ENCODE data around the gene TRAF5.

TRAF5 gene, protein sequence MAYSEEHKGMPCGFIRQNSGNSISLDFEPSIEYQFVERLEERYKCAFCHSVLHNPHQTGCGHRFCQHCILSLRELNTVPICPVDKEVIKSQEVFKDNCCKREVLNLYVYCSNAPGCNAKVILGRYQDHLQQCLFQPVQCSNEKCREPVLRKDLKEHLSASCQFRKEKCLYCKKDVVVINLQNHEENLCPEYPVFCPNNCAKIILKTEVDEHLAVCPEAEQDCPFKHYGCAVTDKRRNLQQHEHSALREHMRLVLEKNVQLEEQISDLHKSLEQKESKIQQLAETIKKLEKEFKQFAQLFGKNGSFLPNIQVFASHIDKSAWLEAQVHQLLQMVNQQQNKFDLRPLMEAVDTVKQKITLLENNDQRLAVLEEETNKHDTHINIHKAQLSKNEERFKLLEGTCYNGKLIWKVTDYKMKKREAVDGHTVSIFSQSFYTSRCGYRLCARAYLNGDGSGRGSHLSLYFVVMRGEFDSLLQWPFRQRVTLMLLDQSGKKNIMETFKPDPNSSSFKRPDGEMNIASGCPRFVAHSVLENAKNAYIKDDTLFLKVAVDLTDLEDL

DNA sequence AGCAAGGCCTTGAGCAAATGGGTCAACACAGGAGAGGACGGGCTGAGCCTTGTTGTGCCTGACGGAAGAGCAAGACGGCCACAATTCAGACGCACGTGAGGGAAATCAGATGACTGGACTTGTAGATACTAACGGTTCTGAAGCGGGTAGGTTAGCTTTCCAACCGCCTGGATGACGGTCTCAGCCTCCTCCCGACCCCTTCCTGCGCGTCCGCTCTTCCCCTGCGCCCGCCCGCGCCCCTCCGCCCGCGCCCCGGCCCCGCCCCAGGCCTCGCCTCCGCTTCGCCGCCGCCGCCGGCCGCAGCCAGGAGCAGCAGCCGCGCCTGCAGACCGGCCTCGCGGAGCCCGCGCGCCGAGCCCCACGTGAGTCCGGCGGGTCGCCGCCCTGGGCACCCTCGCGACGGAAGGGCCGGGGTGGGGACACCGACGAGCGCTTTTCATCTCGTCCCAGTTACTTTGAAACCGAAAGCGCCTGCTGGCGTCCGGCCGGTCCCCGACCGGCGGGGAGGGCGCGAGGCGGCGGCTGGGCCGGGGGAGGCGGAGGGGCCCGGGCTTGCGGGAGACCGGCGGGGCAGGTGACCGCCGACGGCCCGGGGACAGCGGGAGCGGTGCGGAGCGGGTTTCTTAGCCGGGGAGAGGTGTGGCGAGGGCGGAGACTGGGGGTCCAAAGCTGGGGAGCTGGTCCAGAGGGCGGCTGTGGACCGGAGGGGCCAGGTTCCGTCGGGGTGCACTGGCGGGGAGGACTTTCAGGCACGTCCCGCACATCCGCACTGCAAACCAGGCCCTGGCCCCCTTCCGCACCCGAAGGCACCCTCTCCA is at the start of gene TRAF5:
TSS of gene TRAF5 (plus strand) at position 306 of the 818 bp plus-strand sequence. CDS start 26,407 bp downstream, outside the sequence.
- peak; percentile 36 for ATAC-seq
- Mint-ChIP-seq H3K4me1 (peaks cover 92% of the 10 kb centered on the region), H3K4me3 (peak within 1 kb of the TSS; percentile 91 to 92), H3K9me3 (no peaks in the 10 kb centered on the region), H3K27me3 (no peaks in the 10 kb centered on the region), H3K27ac (peak within 1 kb of the TSS; percentile 96 to 97)
- peak; percentile 55 to 56 for DNase-seq

DNA sequence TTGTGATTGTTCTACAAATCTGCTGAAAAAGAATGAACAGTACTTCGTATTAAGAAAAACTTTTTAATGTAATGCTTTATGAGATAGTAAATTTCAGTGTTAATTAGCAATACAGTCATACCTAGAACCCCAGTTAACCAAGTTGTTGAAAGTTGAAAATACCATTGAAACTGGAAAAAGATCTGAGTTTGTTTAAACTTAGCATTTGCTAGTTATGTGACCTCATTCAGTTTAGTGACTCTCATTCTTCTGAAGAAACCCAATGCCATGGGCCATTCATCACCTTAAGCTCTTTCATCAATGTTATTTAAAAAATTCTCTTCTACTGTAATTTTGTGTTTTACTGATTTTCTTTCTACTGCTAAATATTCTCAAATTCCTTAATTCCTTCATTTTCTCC is 47.3 kb upstream of the TRAF5 start:
- no peak overlapping the region for H3K27ac Mint-ChIP-seq

DNA sequence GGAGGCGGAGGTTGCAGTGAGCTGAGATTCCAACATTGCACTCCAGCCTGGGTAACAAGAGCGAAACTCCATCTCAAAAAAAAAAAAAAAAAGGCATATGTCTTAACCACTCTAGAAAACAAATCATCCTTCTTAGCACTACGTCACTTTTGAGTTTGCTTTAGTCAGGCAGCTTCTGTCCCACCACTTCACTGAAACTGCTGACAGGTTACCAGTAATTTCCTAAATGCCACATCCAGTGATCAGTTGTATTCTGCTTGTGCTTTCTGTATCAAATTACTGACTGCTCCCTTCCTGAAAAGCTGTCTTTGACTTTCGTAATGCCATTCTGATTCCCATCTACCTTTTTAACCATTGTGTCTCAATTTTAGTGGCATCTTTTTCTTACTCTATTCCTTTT is 45.7 kb upstream of the TRAF5 start:
- Mint-ChIP-seq H3K4me3 (no peak overlapping the region), H3K4me1 (no peaks in the 10 kb centered on the region), H3K27me3 (no peaks in the 10 kb centered on the region), H3K27ac (no peak overlapping the region), H3K9me3 (no peaks in the 10 kb centered on the region)
- DNase-seq (no peak), ATAC-seq (peak; percentile 73)

More for the DNA sequence above, 47.3 kb upstream of the TRAF5 start:
- DNase-seq (no peak), ATAC-seq (no peak)
- H3K9me3 Mint-ChIP-seq, result no peaks in the 10 kb centered on the region
- H3K4me3 Mint-ChIP-seq, result no peak overlapping the region
- no peaks in the 10 kb centered on the region for H3K4me1 Mint-ChIP-seq
- no peaks in the 10 kb centered on the region for H3K27me3 Mint-ChIP-seq

DNA sequence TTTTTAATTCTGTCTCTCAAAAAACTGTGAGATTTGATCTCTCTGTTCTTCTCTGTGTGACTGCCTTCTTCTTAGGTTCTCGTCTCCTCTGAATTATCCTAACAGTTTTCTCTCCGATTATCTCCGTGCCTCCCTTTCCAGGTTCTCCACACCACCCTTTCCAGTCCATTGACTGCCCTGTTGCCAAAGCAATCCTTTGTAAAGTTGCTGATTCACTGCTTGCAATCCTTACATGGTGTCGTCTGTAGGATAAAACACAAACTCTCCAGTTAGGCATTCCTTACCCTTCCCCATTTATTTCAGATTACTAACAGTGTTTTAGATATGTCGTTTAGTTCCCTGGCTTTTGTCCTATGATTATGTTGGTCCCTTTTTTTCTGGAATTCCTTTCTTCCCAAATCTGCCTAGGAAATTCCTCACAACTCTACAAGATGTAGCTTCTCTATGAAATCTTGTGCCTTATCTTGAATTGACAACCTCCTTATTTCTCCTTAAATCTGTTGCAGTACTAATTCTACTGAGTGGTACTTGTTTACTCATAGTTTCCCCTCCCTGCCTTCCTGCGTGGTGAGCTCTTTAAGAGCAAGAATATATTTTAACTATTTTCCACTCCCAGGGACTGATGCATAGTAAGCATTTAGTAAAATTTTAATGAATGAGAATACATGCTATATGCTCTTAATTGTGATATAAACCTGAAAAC is 45.2 kb upstream of the TRAF5 start:
- H3K27ac Mint-ChIP-seq, result no peak overlapping the region
- no peaks in the 10 kb centered on the region for H3K9me3 Mint-ChIP-seq
- no peak for DNase-seq
- no peaks in the 10 kb centered on the region for H3K27me3 Mint-ChIP-seq
- peak; percentile 49 for ATAC-seq
- no peak overlapping the region for H3K4me3 Mint-ChIP-seq
- no peaks in the 10 kb centered on the region for H3K4me1 Mint-ChIP-seq

DNA sequence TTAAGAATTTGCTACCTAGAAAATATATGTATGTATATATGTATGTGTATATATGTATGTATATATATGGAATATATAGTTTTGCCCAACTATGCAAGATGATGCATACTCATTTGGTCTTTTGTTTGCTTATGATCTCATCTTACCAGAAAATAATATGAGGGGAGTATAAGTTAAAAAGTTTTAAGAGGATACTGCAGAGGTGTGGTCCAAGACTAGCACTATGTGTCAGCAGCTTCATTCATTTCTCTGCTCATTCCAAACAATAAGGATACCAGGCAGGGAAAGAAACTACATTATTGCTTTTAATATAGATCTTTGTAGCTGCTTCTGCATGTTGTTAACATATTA is 44.6 kb upstream of the TRAF5 start:
- H3K4me1 Mint-ChIP-seq, result no peaks in the 10 kb centered on the region
- H3K27me3 Mint-ChIP-seq, result no peaks in the 10 kb centered on the region
- H3K4me3 Mint-ChIP-seq, result no peak overlapping the region
- no peak overlapping the region for H3K27ac Mint-ChIP-seq
- DNase-seq (no peak), ATAC-seq (peak; percentile 37)
- H3K9me3 Mint-ChIP-seq, result no peaks in the 10 kb centered on the region

DNA sequence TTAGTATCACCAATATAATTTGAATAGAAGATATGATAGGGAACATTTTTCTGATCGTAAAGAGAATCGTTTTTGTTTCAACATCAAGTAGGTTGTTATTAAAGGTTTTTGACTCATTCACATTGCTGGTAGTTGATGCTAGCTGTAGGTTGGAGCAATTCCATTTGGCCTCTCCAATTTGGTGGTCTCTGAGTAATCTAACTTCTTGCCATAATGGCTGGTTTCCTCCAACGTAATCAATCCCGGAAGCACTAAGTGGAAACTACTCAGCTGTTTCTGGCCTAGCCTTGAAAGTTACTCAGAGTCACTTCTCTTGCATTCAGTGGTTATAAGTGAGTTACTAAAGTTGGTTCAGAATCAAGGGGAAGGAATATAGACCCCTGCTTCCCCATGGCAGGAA is 41.4 kb upstream of the TRAF5 start:
- Mint-ChIP-seq H3K4me1 (no peaks in the 10 kb centered on the region), H3K9me3 (no peaks in the 10 kb centered on the region), H3K27ac (no peak overlapping the region), H3K27me3 (no peaks in the 10 kb centered on the region), H3K4me3 (no peak overlapping the region)
- DNase-seq (no peak), ATAC-seq (no peak)

DNA sequence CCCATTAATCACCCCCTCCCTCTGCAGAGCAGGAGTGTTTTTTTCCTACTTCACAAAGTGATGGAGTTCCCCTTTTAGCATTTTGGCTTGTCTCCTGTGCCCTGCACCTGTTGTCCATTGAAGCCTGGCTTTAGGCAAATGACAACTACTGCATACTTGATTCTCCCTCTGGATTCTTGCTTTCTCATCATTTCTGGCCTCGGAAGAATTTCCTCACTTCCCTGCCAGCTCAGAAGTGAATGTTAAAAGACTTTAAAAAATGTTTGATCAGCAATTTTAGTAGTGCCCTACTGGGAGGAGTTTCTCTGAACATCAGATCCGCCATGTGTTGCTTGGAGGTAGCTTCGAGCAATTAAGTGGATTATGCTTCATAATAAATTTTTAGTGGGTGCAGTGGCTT is 39.4 kb upstream of the TRAF5 start:
- H3K4me1 Mint-ChIP-seq, result peaks cover 8% of the 10 kb centered on the region
- H3K4me3 Mint-ChIP-seq, result no peak overlapping the region
- no peak for DNase-seq
- no peak for ATAC-seq
- H3K27me3 Mint-ChIP-seq, result no peaks in the 10 kb centered on the region
- H3K27ac Mint-ChIP-seq, result peak overlapping the region in 1 of 2 donors; percentile 72
- H3K9me3 Mint-ChIP-seq, result no peaks in the 10 kb centered on the region

DNA sequence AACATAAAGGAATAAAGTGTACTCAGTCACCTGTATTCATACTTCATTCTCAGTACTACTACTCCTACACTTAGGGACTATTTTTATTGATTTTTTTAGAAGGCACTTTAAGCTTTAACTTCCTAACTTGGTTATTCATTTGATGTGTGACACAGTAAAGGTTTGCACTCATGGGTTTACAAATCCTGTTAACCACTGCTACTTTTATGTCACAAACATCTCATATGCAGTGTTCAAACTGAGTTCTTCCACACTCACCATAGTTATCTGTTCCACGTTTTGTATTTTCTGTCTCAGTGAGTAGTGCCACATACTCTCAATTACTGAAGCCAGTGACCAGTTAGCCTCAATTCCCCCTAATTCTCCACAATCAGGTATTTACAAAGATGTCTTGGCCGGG is 34.2 kb upstream of the TRAF5 start:
- Mint-ChIP-seq H3K27ac (no peak overlapping the region), H3K4me1 (peaks cover 16% of the 10 kb centered on the region), H3K4me3 (no peak overlapping the region), H3K9me3 (no peaks in the 10 kb centered on the region), H3K27me3 (no peaks in the 10 kb centered on the region)
- DNase-seq, result no peak
- ATAC-seq, result no peak

DNA sequence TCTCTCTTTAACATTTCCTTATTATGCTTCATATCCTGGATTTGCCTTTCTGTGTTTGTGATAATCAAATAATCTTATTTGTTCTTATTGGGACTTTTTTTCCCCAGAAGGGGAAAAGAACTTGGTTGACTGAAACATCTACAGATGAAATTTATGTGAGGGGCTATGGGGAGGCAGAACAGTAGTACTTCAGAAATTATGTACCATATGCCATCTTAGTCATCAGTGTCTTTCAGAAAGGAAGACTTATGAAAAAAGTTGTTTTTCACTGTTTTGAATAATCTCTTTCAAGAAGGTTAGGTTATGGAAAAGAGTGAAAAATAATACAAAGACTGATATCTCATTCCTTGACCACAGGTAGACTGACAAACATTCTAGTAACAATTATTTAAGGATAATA is 30.2 kb upstream of the TRAF5 start:
- H3K27ac Mint-ChIP-seq, result no peak overlapping the region
- peak overlapping the region in 1 of 2 donors; percentile 31 for H3K4me3 Mint-ChIP-seq
- H3K27me3 Mint-ChIP-seq, result no peaks in the 10 kb centered on the region
- H3K4me1 Mint-ChIP-seq, result peaks cover 34% of the 10 kb centered on the region
- ATAC-seq (peak; percentile 68), DNase-seq (no peak)
- H3K9me3 Mint-ChIP-seq, result no peaks in the 10 kb centered on the region

DNA sequence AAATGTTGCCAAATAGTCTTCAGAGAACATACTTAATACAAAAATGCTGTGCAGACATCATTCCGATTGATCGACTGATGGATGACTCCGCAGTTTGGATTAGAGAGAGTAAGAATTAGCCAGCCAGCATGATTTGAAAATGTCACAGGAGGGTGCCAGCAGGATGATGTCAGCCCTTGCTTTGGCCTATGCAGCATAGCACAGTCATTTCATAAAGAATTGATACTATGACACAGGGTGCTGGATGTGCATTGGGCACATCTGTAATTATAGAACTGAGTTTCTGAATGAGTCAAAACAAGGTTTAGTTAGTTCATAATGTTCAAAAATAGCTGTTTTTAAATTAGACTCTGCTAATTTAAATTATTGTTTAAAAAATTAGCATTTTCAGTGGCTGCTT is 21.6 kb upstream of the TRAF5 start:
- peaks cover 28% of the 10 kb centered on the region for H3K4me1 Mint-ChIP-seq
- H3K4me3 Mint-ChIP-seq, result no peak overlapping the region
- DNase-seq, result peak in 1 of 2 donors; percentile 53
- no peaks in the 10 kb centered on the region for H3K27me3 Mint-ChIP-seq
- ATAC-seq, result peak; percentile 100
- no peaks in the 10 kb centered on the region for H3K9me3 Mint-ChIP-seq
- H3K27ac Mint-ChIP-seq, result peak overlapping the region in 1 of 2 donors; percentile 11

DNA sequence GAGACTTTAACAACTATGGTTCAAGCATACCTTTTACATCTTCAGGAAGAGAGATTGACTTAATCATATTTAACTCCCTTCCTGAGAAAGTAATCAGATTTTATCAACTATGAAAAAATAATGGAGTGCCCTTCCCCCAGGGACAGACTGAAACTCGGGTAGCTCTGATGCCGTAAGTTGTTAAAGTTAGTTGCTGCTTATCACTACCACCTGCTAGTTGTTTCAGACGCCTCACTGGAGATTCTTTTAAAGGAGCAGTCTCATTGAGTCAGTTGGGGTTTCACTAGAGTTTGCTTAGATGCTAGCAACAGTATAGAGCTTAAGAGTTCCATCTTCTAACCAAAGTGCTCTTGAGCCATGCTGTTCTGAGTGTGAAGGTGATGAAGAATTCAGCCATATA is 17.0 kb upstream of the TRAF5 start:
- H3K27ac Mint-ChIP-seq, result no peak overlapping the region
- DNase-seq, result no peak
- ATAC-seq, result no peak
- H3K27me3 Mint-ChIP-seq, result no peaks in the 10 kb centered on the region
- no peaks in the 10 kb centered on the region for H3K9me3 Mint-ChIP-seq
- peaks cover 5% of the 10 kb centered on the region for H3K4me1 Mint-ChIP-seq
- no peak overlapping the region for H3K4me3 Mint-ChIP-seq

DNA sequence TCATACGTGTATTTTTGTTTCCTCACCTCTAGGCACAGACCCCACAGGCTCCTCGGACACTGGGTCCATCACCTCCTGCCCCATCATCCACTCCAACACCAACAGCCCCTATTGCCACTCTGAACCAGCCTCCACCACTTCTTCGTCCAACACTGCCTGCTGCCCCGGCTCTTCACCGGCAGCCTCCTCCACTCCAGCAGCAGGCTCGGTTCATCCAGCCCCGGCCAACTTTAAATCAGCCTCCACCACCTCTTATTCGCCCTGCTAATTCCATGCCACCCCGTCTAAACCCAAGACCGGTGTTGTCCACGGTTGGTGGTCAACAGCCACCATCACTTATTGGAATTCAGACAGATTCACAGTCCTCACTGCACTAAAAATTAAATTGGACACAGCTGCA is 13.2 kb upstream of the TRAF5 start:
- no peak for DNase-seq
- Mint-ChIP-seq H3K27me3 (no peaks in the 10 kb centered on the region), H3K4me1 (no peaks in the 10 kb centered on the region), H3K27ac (no peak overlapping the region), H3K4me3 (no peak overlapping the region), H3K9me3 (no peaks in the 10 kb centered on the region)
- ATAC-seq, result no peak

DNA sequence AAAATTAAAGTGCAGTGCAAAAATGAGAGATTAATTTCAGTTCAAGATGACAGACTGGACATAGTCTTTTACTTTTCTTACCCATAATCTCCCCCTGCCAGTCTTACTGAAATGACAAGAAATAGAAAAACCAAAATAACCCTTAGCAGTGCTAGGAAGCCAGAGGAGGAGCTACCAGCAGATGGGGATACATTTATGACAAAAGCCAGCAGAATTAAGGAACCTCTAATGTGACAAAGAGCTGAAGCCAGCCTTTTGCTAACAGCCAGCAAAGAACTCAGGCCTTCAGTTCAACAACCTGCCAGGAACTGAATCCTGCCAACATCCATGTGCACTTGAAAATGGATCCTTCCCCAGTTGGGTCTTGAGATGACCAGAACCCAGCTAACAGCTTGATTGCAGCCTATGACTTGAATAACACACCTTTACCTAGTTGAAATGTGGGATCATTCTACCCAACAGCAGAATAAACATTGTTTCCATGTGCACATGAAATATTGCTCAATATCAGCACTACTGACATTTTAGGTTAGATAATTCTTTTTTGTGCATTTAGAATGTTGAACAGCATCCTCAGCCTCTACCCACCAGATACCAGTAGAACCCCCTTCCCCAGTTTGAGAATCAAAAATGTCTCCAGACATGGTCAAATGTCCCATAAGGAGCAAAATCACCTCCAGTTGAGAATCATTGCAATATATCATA is 7.9 kb upstream of the TRAF5 start:
- Mint-ChIP-seq H3K4me1 (peaks cover 26% of the 10 kb centered on the region), H3K9me3 (no peaks in the 10 kb centered on the region), H3K27me3 (no peaks in the 10 kb centered on the region), H3K4me3 (no peak overlapping the region), H3K27ac (no peak overlapping the region)
- ATAC-seq (no peak), DNase-seq (no peak)

DNA sequence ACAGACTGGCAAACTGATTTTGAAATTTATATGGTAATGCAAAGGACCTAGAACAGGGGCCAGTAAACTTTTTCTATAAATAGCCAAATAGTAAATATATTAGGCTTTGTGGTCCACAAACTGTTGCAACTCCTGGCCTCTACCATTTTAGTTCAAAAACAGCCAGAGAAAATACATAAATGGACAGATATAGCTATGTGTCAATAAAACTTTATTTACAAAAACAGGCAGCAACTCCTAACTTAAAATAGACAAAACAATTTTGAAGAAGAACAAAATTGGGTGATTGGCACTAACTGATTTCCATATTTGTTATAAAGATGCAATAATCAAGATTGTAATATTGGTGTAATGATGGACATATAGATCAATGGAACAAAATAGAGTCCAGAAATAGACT is 6.7 kb upstream of the TRAF5 start:
- Mint-ChIP-seq H3K27me3 (no peaks in the 10 kb centered on the region), H3K4me1 (peaks cover 37% of the 10 kb centered on the region), H3K4me3 (no peak overlapping the region), H3K27ac (no peak overlapping the region), H3K9me3 (no peaks in the 10 kb centered on the region)
- no peak for ATAC-seq
- no peak for DNase-seq

DNA sequence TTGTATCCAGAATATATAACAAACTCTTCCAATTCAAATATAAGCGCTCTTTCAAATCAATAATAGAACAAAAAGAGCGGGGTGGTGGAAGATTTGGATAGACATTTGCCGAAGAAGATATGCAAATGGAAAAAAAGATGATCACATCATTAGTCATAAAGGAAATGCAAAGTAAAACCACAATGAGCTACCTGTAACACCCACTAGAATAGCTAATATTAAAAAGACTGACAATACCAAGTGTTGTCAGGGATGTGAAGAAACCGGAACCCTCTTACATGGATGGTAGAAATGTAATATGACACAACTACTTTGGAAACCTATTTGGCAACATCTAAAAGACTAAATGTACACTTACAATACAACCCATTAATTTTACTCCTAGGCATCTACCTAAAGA is 5.7 kb upstream of the TRAF5 start:
- no peak overlapping the region for H3K4me3 Mint-ChIP-seq
- ATAC-seq, result peak; percentile 45
- no peaks in the 10 kb centered on the region for H3K27me3 Mint-ChIP-seq
- peaks cover 48% of the 10 kb centered on the region for H3K4me1 Mint-ChIP-seq
- no peak overlapping the region for H3K27ac Mint-ChIP-seq
- no peak for DNase-seq
- H3K9me3 Mint-ChIP-seq, result no peaks in the 10 kb centered on the region
